ENCODE results near the gene ISCU.
A peak's percentile ranks its signal among the peaks of the same experiment; 100 is the strongest.

The ISCU gene

DNA sequence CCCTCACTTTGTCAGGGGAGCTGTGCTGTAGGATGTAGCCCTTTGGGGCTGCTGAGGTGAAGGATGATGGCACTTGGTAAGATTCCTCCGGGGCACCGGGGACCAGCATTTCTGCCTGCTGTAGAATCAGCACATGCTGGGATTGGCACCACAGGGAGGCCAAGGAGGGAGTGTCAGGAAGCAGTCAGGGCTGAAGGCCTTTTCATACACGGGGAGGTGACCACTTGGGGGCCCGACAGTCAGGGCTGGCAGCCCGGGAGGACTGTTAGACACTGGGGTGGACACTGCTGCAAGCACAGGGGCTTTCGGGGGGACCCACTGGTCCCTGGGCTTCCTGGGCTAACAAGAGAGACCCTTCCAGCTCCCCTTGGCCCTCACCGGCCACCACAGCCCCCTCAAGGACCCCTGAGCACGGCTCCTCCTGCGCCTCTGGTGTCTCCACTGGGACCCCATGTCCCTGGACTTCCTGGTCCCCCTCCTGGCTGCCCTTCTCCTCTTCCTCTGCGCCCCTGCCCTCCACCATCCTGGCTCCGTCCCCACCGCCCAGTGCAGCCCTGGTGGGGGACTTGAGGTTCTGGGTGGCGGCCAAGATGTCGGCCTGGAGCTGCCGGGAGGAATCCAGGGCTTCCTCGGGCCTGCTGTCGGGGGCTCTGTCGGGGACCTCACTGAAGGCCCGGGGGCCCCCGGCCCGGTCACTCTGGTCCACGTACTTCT, 29.0 kb downstream of the ISCU start:
- TF ChIP-seq, protein P1, sequence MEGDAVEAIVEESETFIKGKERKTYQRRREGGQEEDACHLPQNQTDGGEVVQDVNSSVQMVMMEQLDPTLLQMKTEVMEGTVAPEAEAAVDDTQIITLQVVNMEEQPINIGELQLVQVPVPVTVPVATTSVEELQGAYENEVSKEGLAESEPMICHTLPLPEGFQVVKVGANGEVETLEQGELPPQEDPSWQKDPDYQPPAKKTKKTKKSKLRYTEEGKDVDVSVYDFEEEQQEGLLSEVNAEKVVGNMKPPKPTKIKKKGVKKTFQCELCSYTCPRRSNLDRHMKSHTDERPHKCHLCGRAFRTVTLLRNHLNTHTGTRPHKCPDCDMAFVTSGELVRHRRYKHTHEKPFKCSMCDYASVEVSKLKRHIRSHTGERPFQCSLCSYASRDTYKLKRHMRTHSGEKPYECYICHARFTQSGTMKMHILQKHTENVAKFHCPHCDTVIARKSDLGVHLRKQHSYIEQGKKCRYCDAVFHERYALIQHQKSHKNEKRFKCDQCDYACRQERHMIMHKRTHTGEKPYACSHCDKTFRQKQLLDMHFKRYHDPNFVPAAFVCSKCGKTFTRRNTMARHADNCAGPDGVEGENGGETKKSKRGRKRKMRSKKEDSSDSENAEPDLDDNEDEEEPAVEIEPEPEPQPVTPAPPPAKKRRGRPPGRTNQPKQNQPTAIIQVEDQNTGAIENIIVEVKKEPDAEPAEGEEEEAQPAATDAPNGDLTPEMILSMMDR (conservative IDR thresholded peaks at IDR 0.05; ENCODE audit: low read length) = no peak
- no peak for DNase-seq (ENCODE audit: low read depth)
- no peak overlapping the region for H3K4me3 ChIP-seq (ENCODE audit: low read length)

DNA sequence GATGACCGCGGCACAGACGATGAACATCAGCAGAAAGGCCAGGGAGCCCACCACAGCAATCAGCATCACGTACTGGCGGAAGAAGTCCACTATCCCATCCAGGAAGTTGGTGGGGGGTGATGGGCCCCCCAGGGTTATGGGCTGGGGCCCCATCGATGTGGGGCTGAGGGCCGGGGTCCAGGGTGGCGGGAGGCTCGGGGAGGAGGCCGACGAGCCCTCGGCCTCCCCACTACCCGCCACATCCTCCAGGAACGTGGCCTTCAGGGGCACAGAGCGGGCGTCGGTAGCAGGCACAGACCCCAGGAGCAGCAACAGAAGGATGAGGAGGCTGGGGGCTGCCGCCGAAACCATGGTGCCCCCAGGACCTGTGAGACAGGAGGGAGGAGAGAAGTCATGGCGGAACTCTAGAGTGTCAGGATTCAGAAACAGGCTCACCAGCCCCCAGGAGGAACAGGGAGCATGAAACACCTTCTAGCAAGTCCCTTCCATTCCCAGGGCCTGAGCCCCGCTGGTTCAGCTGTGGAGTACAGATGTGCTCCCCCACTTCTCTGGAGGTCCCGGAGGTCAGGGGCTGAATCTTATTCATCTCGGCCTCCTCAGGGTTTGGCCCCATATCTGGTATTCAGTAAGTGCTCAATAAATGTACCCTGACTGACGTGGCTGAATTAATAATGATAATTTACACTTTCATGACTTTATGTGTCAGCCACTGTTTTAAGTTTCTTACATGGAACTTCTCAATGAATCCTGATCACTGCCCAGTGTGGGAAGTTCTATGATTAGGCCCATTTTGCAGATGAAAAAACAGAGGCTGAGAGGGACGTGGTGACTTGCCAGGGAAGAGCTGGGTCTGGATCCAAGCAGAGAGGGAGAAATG, 29.9 kb downstream of the ISCU start:
- H3K4me3 ChIP-seq (ENCODE audit: low read length) = no peak overlapping the region
- DNase-seq (ENCODE audit: low read depth) = no peak
- TF ChIP-seq, protein P1 (conservative IDR thresholded peaks at IDR 0.05; ENCODE audit: low read length) = no peak

DNA sequence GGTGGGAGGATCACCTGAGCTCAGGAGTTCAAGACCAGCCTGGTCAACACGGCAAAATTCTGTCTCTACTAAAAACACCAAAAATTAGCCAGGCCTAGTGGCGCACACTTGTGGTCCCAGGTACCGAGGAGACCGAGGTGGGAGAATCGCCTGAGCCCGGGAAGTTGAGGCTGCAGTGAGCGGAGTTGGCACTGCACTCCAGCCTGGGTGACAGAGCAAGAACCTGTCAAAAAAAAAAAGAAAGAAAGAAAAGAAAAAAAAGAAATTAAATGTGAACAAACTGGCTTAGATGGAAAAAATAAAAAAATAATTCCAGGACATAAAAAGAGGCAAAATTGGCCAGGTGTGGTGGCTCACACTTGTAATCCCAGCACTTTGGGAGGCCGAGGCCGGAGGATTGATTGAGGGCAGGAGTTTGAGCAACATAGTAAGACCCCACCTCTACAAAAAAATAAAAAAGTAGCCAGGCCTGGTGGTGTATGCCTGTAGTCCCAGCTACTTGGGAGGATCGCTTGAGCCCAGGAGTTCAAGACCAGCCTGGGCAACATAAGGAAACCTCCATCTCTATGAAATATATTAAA, 32.0 kb downstream of the ISCU start:
- TF ChIP-seq, protein P1 (conservative IDR thresholded peaks at IDR 0.05; ENCODE audit: low read length) = no peak
- H3K4me3 ChIP-seq (ENCODE audit: low read length) = peak overlapping the region; percentile 72
- no peak for DNase-seq (ENCODE audit: low read depth)

DNA sequence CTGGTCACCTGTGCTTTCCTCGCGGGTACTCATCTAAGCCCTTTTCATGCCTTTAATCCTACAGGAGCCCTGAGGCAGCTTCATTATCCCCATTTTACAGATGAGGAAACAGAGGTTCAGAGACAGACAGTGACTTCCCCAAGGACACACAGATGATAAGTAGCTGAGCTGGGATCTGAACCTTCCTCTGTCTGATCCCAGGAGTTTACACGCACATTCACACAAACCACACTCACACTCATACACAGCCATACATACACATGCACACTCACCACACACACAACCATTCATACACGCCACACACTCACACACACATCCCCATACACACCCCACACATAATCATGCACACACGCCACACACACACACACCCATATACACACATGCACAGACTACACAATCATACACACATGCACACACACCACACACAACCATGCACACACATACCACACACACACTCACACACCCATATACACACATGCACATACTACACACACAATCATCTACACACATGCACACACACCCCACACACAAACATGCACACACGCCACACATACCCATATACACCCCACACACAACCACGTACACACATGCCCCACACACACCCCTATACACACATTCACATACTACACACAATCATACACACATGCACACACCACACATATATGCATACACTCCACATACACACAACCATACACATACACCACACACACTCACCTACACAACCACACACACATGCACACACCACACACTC, 32.7 kb downstream of the ISCU start:
- DNase-seq (ENCODE audit: low read depth) = no peak
- TF ChIP-seq, protein P1 (conservative IDR thresholded peaks at IDR 0.05; ENCODE audit: low read length) = no peak
- peak overlapping the region; percentile 72 for H3K4me3 ChIP-seq (ENCODE audit: low read length)

DNA sequence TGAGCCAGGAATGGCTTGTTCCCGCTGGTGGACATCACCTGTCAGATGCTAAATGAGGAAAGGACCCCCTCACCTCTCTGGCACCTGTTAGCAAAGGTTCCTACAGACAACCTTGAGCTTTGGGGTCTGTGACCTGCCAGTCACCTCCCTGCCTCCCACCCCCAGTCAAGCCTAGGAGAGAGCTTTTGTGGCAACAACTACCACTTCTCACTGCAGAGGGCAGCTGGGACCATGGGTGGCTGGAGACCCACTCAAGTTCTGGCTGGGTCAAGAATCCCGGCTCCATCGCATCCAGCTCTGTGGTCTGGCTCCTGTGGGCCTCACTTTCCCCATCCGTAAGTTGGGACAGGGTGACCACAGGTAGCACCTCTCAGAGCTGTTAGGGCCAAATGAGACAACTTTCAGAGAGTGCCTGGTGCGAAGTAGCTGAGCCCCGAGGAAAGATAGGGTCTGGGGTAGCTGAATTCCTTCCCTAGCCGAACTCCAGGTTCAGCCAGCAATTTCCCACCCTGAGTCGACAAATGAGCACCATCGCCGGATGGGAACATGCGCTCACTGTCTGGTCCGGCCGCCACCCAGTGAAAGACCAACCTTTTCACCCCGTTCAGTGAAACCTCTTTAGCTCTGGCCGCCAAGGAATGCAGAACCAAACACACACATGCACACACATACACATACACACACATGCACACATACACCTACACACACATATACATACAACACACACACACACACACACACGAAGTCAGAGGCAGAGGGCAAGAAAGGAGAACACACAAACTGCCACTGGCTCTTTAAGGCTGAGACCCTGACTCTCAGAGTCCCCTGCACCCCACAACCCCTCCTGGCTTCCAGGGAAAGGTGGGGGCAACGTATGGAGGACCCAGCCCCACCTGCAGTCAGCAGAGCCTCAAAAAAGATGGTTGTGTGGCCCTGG, 33.6 kb downstream of the ISCU start:
- DNase-seq (ENCODE audit: low read depth) = no peak
- TF ChIP-seq, protein P1 (conservative IDR thresholded peaks at IDR 0.05; ENCODE audit: low read length) = no peak
- peak overlapping the region; percentile 72 for H3K4me3 ChIP-seq (ENCODE audit: low read length)

Data from AG10803 (cell line).